IMR-90 (cell line): ENCODE measurements around the gene MTFR1L. TPM values are rescaled to one million over a fixed set of nuclear protein-coding genes. Genes with fewer than 3 reads are reported as not detected.
A peak's percentile ranks its signal among the peaks of the same experiment; 100 is the strongest.

ENCODE experiments used
- ATAC-seq: fragments of 200-7000 bp; cut with Tn5 transposase; 2 replicates; pipeline ENCODE4 v1.9.1; 2020; ENCODE audit warnings: low read depth, mild to moderate bottlenecking, moderate library complexity
- BruUV-seq: library from RNA; stranded (reverse); fragments of 400-500 nt; replicated peaks from 2 replicates; lab custom pipeline; 2021; lab: Mats Ljungman, UMichigan
- CTCF ChIA-PET: fragments of 300-600 bp; formaldehyde crosslinking; extraction: SDS; loops from one replicate; lab custom pipeline; 2021; ENCODE audit warnings: antibody characterized with exemption; lab: Yijun Ruan, JAX
- POLR2A ChIA-PET: fragments of 300-600 bp; sonication (Branson Sonifier 250); formaldehyde crosslinking; loops from one replicate; lab custom pipeline; 2022; ENCODE audit warnings: antibody characterized with exemption; ENCODE audit not compliant: unreplicated experiment; lab: Charles Lee
- DNase-seq: peaks from one replicate; pipeline ENCODE4 v3.0.0; 2013
- H2AFZ ChIP-seq: replicated peaks from 2 replicates; pipeline ENCODE3; 2013; ENCODE audit warnings: low read length, mild to moderate bottlenecking; ENCODE audit not compliant: poor library complexity
- H2AK5ac ChIP-seq: 2 replicates; pipeline ENCODE4 v1.6.1; 2013; ENCODE audit warnings: low read depth, low read length, inconsistent platforms
- H2AK9ac ChIP-seq: replicated peaks from 2 replicates; pipeline ENCODE3; 2013; ENCODE audit warnings: mild to moderate bottlenecking, low read depth, low read length, moderate library complexity; ENCODE audit not compliant: poor library complexity
- H2BK120ac ChIP-seq: 2 replicates; pipeline ENCODE4 v1.6.1; 2013; ENCODE audit warnings: low read depth, low read length, inconsistent platforms
- H2BK15ac ChIP-seq: 3 replicates; pipeline ENCODE4 v1.6.1; 2013; ENCODE audit warnings: low read depth, low read length, inconsistent platforms
- H2BK20ac ChIP-seq: 2 replicates; pipeline ENCODE4 v1.6.1; 2013; ENCODE audit warnings: low read depth, mild to moderate bottlenecking, inconsistent platforms, low read length, moderate library complexity
- H2BK5ac ChIP-seq: 2 replicates; pipeline ENCODE4 v1.6.1; 2013; ENCODE audit warnings: mild to moderate bottlenecking, low read depth, low read length, inconsistent platforms; ENCODE audit not compliant: poor library complexity, severe bottlenecking
- H3K14ac ChIP-seq: replicated peaks from 2 replicates; pipeline ENCODE4 v1.6.1; 2013; ENCODE audit warnings: low read depth, low read length, inconsistent platforms
- H3K18ac ChIP-seq: 2 replicates; pipeline ENCODE4 v1.6.1; 2013; ENCODE audit warnings: low read depth, low read length, control low read depth
- H3K23ac ChIP-seq: 2 replicates; pipeline ENCODE4 v1.6.1; 2013; ENCODE audit warnings: low read depth, low read length, inconsistent platforms
- H3K27ac ChIP-seq: 2 replicates; pipeline ENCODE4 v1.5.1; 2013; ENCODE audit warnings: mild to moderate bottlenecking, control low read depth, low read length; ENCODE audit not compliant: insufficient read depth
- H3K27me3 ChIP-seq: 2 replicates; pipeline ENCODE4 v1.6.1; 2013; ENCODE audit warnings: low read length; ENCODE audit not compliant: control insufficient read depth, insufficient read depth
- H3K36me3 ChIP-seq: 2 replicates; pipeline ENCODE4 v1.6.1; 2013; ENCODE audit warnings: low read length, mixed read lengths; ENCODE audit not compliant: control insufficient read depth, insufficient read depth
- H3K4ac ChIP-seq: 2 replicates; pipeline ENCODE4 v1.6.1; 2013; ENCODE audit warnings: low read depth, low read length, inconsistent platforms
- H3K4me1 ChIP-seq: 2 replicates; pipeline ENCODE4 v1.6.1; 2013; ENCODE audit warnings: low read length, mixed read lengths; ENCODE audit not compliant: control insufficient read depth, insufficient read depth
- H3K4me2 ChIP-seq: 2 replicates; pipeline ENCODE4 v1.6.1; 2013; ENCODE audit warnings: low read depth, mild to moderate bottlenecking, control low read depth, low read length, moderate library complexity
- H3K4me3 ChIP-seq: 2 replicates; pipeline ENCODE4 v1.5.1; 2013; ENCODE audit warnings: low read depth, mild to moderate bottlenecking, control low read depth, low read length, moderate library complexity; ENCODE audit not compliant: insufficient read depth
- H3K56ac ChIP-seq: 2 replicates; pipeline ENCODE4 v1.6.1; 2013; ENCODE audit warnings: low read length, inconsistent platforms; ENCODE audit not compliant: insufficient read depth; ENCODE audit errors: extremely low read depth
- H3K79me1 ChIP-seq, 2 experiments: 2 replicates each; pipeline ENCODE4 v1.6.1; 2013; ENCODE audit warnings: low read length in 2 of 2, inconsistent platforms in 1 of 2, low read depth in 1 of 2
- H3K9ac ChIP-seq: 2 replicates; pipeline ENCODE4 v1.6.1; 2013; ENCODE audit warnings: low read depth, low read length, control low read depth
- H3K9me1 ChIP-seq: 2 replicates; pipeline ENCODE4 v1.6.1; 2013; ENCODE audit warnings: low read length, inconsistent platforms; ENCODE audit not compliant: insufficient read depth
- H3K9me3 ChIP-seq: 2 replicates; pipeline ENCODE4 v1.6.1; 2013; ENCODE audit warnings: low read length; ENCODE audit not compliant: control insufficient read depth, insufficient read depth
- H4K20me1 ChIP-seq: 2 replicates; pipeline ENCODE4 v1.6.1; 2013; ENCODE audit warnings: low read length, inconsistent platforms; ENCODE audit not compliant: insufficient read depth
- H4K5ac ChIP-seq: 2 replicates; pipeline ENCODE4 v1.6.1; 2013; ENCODE audit warnings: mild to moderate bottlenecking, low read depth, low read length, control low read depth
- H4K8ac ChIP-seq, 2 experiments: 2 replicates each; pipeline ENCODE4 v1.6.1; 2013; ENCODE audit warnings: low read depth in 2 of 2, low read length in 2 of 2, control low read depth in 1 of 2, inconsistent platforms in 1 of 2
- H4K91ac ChIP-seq: 2 replicates; pipeline ENCODE4 v1.6.1; 2013; ENCODE audit warnings: low read depth, low read length, inconsistent platforms; ENCODE audit not compliant: insufficient read depth
- MAFK ChIP-seq: IDR thresholded peaks from 2 replicates; pipeline ENCODE4 v1.6.1; 2012; ENCODE audit warnings: low read depth, low read length, improper control_type of control experiment
- MXI1 ChIP-seq: IDR thresholded peaks from 2 replicates; pipeline ENCODE4 v1.6.1; 2012; ENCODE audit warnings: low read depth, mild to moderate bottlenecking, low read length, moderate library complexity, borderline replicate concordance
- NFE2L2 ChIP-seq: fragments of 150-350 bp; IDR thresholded peaks from 2 replicates; pipeline ENCODE4 v1.6.1; 2016; ENCODE audit warnings: low read depth, mild to moderate bottlenecking, low read length
- RAD21 ChIP-seq: IDR thresholded peaks from 2 replicates; pipeline ENCODE4 v1.6.1; 2012; ENCODE audit warnings: low read length, improper control_type of control experiment
- RCOR1 ChIP-seq: IDR thresholded peaks from 2 replicates; pipeline ENCODE4 v1.6.1; 2012; ENCODE audit warnings: mild to moderate bottlenecking, low read length, improper control_type of control experiment; ENCODE audit not compliant: insufficient replicate concordance
- SMC3 ChIP-seq: fragments of 150-350 bp; IDR thresholded peaks from 2 replicates; pipeline ENCODE4 v1.6.1; 2016; ENCODE audit warnings: low read depth, mild to moderate bottlenecking, antibody characterized with exemption, low read length, moderate library complexity
- WGBS, 2 experiments: methylation state at CpG; one replicate each; pipeline versions ENCODE4 v1.1.5 to v1.1.7; 2013; ENCODE audit warnings: missing lambda C conversion rate in 2 of 2; ENCODE audit not compliant: insufficient read length in 1 of 2; ENCODE audit errors: extremely low coverage in 2 of 2; 5-methylcytosine and 5-hydroxymethylcytosine counted together
- dilution Hi-C: fragments of 300-500 bp; cut with HindIII; formaldehyde crosslinking; loops from one replicate; pipeline ENCODE4 v1.14.3; 2018; ENCODE audit warnings: low sequenced_read_pairs; ENCODE audit not compliant: unreplicated experiment
- in situ Hi-C: fragments of 300-500 bp; cut with MboI; formaldehyde crosslinking; loops from 3 replicates; pipeline ENCODE4 v1.14.3; 2019; ENCODE audit warnings: low sequenced_read_pairs, inconsistent platforms, mixed read lengths
- intact Hi-C: fragments of 100-400 bp; cut with micrococcal nuclease; formaldehyde crosslinking; loops from 2 replicates; pipeline ENCODE4 v1.10.0; 2022
- polyA plus RNA-seq, 3 experiments: library from polyadenylated mRNA; depleted of rRNA; stranded (reverse); fragments of >200 nt; gene quantifications; 2 replicates each; pipeline ENCODE4 v1.2.3, GENCODE V29; 2012; ENCODE audit warnings: low replicate concordance in 1 of 3
- total RNA-seq: library from RNA; depleted of rRNA; stranded (reverse); fragments of >200 nt; gene quantifications from 2 replicates; pipeline ENCODE4 v1.2.3, GENCODE V29; 2012
- TF ChIP-seq, protein P1 (sequence below): conservative IDR thresholded peaks from 2 replicates; pipeline ENCODE4 v1.5.1; 2012; ENCODE audit warnings: mild to moderate bottlenecking, low read depth, low read length, improper control_type of control experiment
- TF ChIP-seq, protein P2 (sequence below): fragments of 150-350 bp; IDR thresholded peaks from 2 replicates; pipeline ENCODE4 v1.6.1; 2017; ENCODE audit warnings: mild to moderate bottlenecking, antibody characterized with exemption, low read length, low read depth

The MTFR1L gene
- total and polyA plus RNA-seq, 2 of the 4 experiments (the other 2 are of a cell fraction) = 69.1 to 69.7 TPM

DNA sequence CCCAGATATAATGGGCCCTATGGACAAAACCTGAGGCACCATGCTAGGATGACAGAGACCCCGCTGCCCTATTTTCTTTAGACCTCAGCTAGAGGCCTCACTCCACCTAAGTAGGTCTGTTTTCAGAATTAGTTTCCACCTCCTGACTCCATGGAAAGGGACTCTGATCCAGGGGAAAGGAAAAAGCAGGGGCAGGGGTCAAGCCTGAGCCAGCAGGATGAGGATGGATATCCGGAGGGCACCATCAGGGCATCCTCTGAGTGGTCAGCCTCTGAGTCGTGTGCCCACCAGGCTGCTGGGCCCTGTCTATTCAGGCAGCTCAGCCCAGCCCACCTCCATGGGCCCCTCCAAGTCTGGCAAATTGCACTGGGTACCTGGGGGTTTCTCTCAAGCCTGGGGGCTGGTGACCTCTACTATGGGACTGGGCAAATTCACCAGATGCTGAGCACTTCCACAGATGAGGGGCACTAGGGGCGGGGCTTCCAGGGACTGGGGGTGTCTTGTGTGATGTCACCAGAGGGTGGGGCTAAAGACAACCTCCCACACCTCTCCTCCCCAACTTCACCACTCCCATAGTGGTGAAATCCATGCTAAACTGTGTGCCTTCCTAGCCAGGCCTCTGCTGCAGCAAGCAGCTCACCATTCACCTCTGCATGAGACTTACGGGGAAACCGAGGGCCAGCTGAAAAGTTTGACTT, 50.3 kb downstream of the MTFR1L start:
- CTCF ChIA-PET = no interaction called here
- ATAC-seq = no peak
- Histone ChIP-seq H3K36me3 (peaks cover 18% of the 10 kb centered on the region), H3K14ac (no peak overlapping the region), H3K4ac (no peak overlapping the region), H2BK120ac (no peak overlapping the region), H3K9ac (no peak overlapping the region), H4K91ac (no peak overlapping the region), H2AK5ac (no peak overlapping the region), H4K20me1 (peaks cover 3% of the 10 kb centered on the region; the same call in 1 of the 2 replicates), H3K23ac (no peak overlapping the region), H2BK15ac (no peak overlapping the region), H3K27me3 (no peaks in the 10 kb centered on the region), H3K4me2 (no peak overlapping the region), H3K27ac (no peak overlapping the region), H2AFZ (no peak overlapping the region), H3K56ac (no peak overlapping the region), H4K5ac (no peak overlapping the region), H3K18ac (no peak overlapping the region), H2BK20ac (no peak overlapping the region), H3K9me3 (no peaks in the 10 kb centered on the region), H3K79me1 (peaks cover 46 to 53% of the 10 kb centered on the region in 2 experiments), H2BK5ac (no peak overlapping the region), H3K9me1 (peaks cover 6% of the 10 kb centered on the region; the same call in 1 of the 2 replicates), H3K4me1 (peaks cover 14% of the 10 kb centered on the region), H2AK9ac (peak overlapping the region; percentile 34), H3K4me3 (no peak overlapping the region), H4K8ac (no peak overlapping the region)
- intact Hi-C loops (no loop called here), in situ Hi-C loops (no loop called here), dilution Hi-C loops (no loop called here)
- BruUV-seq = no TSS peak
- TF ChIP-seq SMC3 (no peak), RCOR1 (no peak), MAFK (no peak), NFE2L2 (no peak), MXI1 (no peak), RAD21 (no peak)
- TF ChIP-seq, protein P1, sequence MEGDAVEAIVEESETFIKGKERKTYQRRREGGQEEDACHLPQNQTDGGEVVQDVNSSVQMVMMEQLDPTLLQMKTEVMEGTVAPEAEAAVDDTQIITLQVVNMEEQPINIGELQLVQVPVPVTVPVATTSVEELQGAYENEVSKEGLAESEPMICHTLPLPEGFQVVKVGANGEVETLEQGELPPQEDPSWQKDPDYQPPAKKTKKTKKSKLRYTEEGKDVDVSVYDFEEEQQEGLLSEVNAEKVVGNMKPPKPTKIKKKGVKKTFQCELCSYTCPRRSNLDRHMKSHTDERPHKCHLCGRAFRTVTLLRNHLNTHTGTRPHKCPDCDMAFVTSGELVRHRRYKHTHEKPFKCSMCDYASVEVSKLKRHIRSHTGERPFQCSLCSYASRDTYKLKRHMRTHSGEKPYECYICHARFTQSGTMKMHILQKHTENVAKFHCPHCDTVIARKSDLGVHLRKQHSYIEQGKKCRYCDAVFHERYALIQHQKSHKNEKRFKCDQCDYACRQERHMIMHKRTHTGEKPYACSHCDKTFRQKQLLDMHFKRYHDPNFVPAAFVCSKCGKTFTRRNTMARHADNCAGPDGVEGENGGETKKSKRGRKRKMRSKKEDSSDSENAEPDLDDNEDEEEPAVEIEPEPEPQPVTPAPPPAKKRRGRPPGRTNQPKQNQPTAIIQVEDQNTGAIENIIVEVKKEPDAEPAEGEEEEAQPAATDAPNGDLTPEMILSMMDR = no peak
- TF ChIP-seq, protein P2, sequence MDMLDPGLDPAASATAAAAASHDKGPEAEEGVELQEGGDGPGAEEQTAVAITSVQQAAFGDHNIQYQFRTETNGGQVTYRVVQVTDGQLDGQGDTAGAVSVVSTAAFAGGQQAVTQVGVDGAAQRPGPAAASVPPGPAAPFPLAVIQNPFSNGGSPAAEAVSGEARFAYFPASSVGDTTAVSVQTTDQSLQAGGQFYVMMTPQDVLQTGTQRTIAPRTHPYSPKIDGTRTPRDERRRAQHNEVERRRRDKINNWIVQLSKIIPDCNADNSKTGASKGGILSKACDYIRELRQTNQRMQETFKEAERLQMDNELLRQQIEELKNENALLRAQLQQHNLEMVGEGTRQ = no peak
- POLR2A ChIA-PET = interaction anchor here (0.6 kb wide), 2 partner anchors 10 to 64 kb away, joined by 3 read pairs; no protein-coding TSS in a partner anchor
- DNase-seq = no peak
- WGBS, 2 experiments = 80% methylated on average over 1 of the region's 6 CpGs; no CpG with 5 or more reads in 1 of the 2 experiments
